ENCODE data around the gene INS.

Gene INS

GRCh38 chr11:2160736-2161259 lies at the start of gene INS:
TSS of gene INS (minus strand) at chr11:2161209. CDS start at chr11:2160971, 238 bp downstream.
- H3K4me3 ChIP-seq (ENCODE audit: low read length), result no peak within 1 kb of the TSS
- no peak for DNase-seq (ENCODE audit: low read depth)
- no peak for TF ChIP-seq CTCF (conservative IDR thresholded peaks at IDR 0.05; ENCODE audit: low read length)

- no peak for TF ChIP-seq CTCF (conservative IDR thresholded peaks at IDR 0.05; ENCODE audit: low read length)
- no peak for DNase-seq (ENCODE audit: low read depth)
- no peak overlapping the region for H3K4me3 ChIP-seq (ENCODE audit: low read length)
Measured at GRCh38 chr11:2210366-2211112, 49.5 kb upstream of the INS start.

GRCh38 chr11:2209900-2210321 lies 48.9 kb upstream of the INS start:
- no peak for TF ChIP-seq CTCF (conservative IDR thresholded peaks at IDR 0.05; ENCODE audit: low read length)
- no peak for DNase-seq (ENCODE audit: low read depth)
- H3K4me3 ChIP-seq (ENCODE audit: low read length), result no peak overlapping the region

- DNase-seq (ENCODE audit: low read depth), result no peak
- TF ChIP-seq CTCF (conservative IDR thresholded peaks at IDR 0.05; ENCODE audit: low read length), result no peak
- no peak overlapping the region for H3K4me3 ChIP-seq (ENCODE audit: low read length)
Measured at GRCh38 chr11:2209370-2209801, 48.4 kb upstream of the INS start.

- H3K4me3 ChIP-seq (ENCODE audit: low read length), result no peak overlapping the region
- TF ChIP-seq CTCF (conservative IDR thresholded peaks at IDR 0.05; ENCODE audit: low read length), result no peak
- DNase-seq (ENCODE audit: low read depth), result no peak
Measured at GRCh38 chr11:2208691-2209369, 47.8 kb upstream of the INS start.

GRCh38 chr11:2207773-2208621 lies 47.0 kb upstream of the INS start:
- H3K4me3 ChIP-seq (ENCODE audit: low read length), result no peak overlapping the region
- no peak for DNase-seq (ENCODE audit: low read depth)
- TF ChIP-seq CTCF (conservative IDR thresholded peaks at IDR 0.05; ENCODE audit: low read length), result no peak

All from AG10803 (cell line).